IPS-20b (cell line): ENCODE measurements around the gene DDIT4.

Experiments
- H3K27ac ChIP-seq: one replicate; pipeline ENCODE4 v1.5.1; 2013; ENCODE audit warnings: low read length
- H3K27me3 ChIP-seq: 2 replicates; pipeline ENCODE4 v1.6.1; 2013; ENCODE audit warnings: mild to moderate bottlenecking, low read length, inconsistent platforms; ENCODE audit not compliant: insufficient read depth
- H3K36me3 ChIP-seq: 2 replicates; pipeline ENCODE4 v1.6.1; 2013; ENCODE audit warnings: low read depth, mild to moderate bottlenecking, inconsistent platforms, low read length, moderate library complexity; ENCODE audit not compliant: insufficient read depth
- H3K4me1 ChIP-seq: 2 replicates; pipeline ENCODE4 v1.6.1; 2013; ENCODE audit warnings: mild to moderate bottlenecking, control low read depth, inconsistent platforms, low read length, moderate library complexity; ENCODE audit not compliant: insufficient read depth
- H3K4me3 ChIP-seq: 2 replicates; pipeline ENCODE4 v1.5.1; 2013; ENCODE audit warnings: mild to moderate bottlenecking, low read length, inconsistent platforms
- H3K9ac ChIP-seq: 2 replicates; pipeline ENCODE4 v1.6.1; 2013; ENCODE audit warnings: low read depth, mild to moderate bottlenecking, inconsistent platforms, low read length, moderate library complexity
- H3K9me3 ChIP-seq: 2 replicates; pipeline ENCODE4 v1.6.1; 2013; ENCODE audit warnings: mild to moderate bottlenecking, low read depth, low read length, inconsistent platforms; ENCODE audit not compliant: insufficient read depth

DDIT4 gene

GRCh38 chr10:72308320-72308987, 34.7 kb downstream of the DDIT4 start:
- no peaks in the 10 kb centered on the region for H3K36me3 ChIP-seq
- H3K27me3 ChIP-seq, result no peaks in the 10 kb centered on the region
- no peak overlapping the region for H3K9ac ChIP-seq
- H3K9me3 ChIP-seq, result no peaks in the 10 kb centered on the region
- H3K4me3 ChIP-seq, result no peak overlapping the region
- no peak overlapping the region for H3K27ac ChIP-seq
- peaks cover 6% of the 10 kb centered on the region; the same call in 1 of the 2 replicates for H3K4me1 ChIP-seq

GRCh38 chr10:72309290-72310240, 35.8 kb downstream of the DDIT4 start:
- Histone ChIP-seq H3K9ac (no peak overlapping the region), H3K9me3 (no peaks in the 10 kb centered on the region), H3K36me3 (no peaks in the 10 kb centered on the region), H3K27me3 (no peaks in the 10 kb centered on the region), H3K27ac (no peak overlapping the region), H3K4me1 (peaks cover 6% of the 10 kb centered on the region; the same call in 1 of the 2 replicates), H3K4me3 (no peak overlapping the region)

- H3K27me3 ChIP-seq, result no peaks in the 10 kb centered on the region
- H3K27ac ChIP-seq, result no peak overlapping the region
- no peak overlapping the region for H3K4me3 ChIP-seq
- H3K36me3 ChIP-seq, result no peaks in the 10 kb centered on the region
- peaks cover 10% of the 10 kb centered on the region; the same call in 1 of the 2 replicates for H3K4me1 ChIP-seq
- H3K9ac ChIP-seq, result no peak overlapping the region
- no peaks in the 10 kb centered on the region for H3K9me3 ChIP-seq
These were observed 36.5 kb downstream of the DDIT4 start for GRCh38 chr10:72310241-72310633.

GRCh38 chr10:72310636-72311035, 36.9 kb downstream of the DDIT4 start:
- Histone ChIP-seq H3K36me3 (no peaks in the 10 kb centered on the region), H3K4me3 (no peak overlapping the region), H3K4me1 (peaks cover 11% of the 10 kb centered on the region; the same call in 1 of the 2 replicates), H3K9ac (no peak overlapping the region), H3K27ac (no peak overlapping the region), H3K9me3 (no peaks in the 10 kb centered on the region), H3K27me3 (no peaks in the 10 kb centered on the region)

- H3K9me3 ChIP-seq, result no peaks in the 10 kb centered on the region
- no peak overlapping the region for H3K4me3 ChIP-seq
- H3K27ac ChIP-seq, result no peak overlapping the region
- no peak overlapping the region for H3K9ac ChIP-seq
- H3K27me3 ChIP-seq, result no peaks in the 10 kb centered on the region
- H3K36me3 ChIP-seq, result no peaks in the 10 kb centered on the region
- peaks cover 11% of the 10 kb centered on the region; the same call in 1 of the 2 replicates for H3K4me1 ChIP-seq
These were observed 37.9 kb downstream of the DDIT4 start for GRCh38 chr10:72311667-72312066.

- Histone ChIP-seq H3K9ac (no peak overlapping the region), H3K27ac (no peak overlapping the region)
These were observed 39.2 kb downstream of the DDIT4 start for GRCh38 chr10:72312865-72313391.

GRCh38 chr10:72314263-72314662, 40.5 kb downstream of the DDIT4 start:
- H3K9me3 ChIP-seq, result no peaks in the 10 kb centered on the region
- H3K36me3 ChIP-seq, result no peaks in the 10 kb centered on the region
- H3K27me3 ChIP-seq, result 0 out of 2 replicates have a peak, but pooled peaks cover 11% of the 10 kb centered on the region
- no peak overlapping the region for H3K27ac ChIP-seq
- peaks cover 18% of the 10 kb centered on the region; the same call in 1 of the 2 replicates for H3K4me1 ChIP-seq
- H3K4me3 ChIP-seq, result no peak overlapping the region
- no peak overlapping the region for H3K9ac ChIP-seq

More at GRCh38 chr10:72312865-72313391, 39.2 kb downstream of the DDIT4 start:
- Histone ChIP-seq H3K4me3 (no peak overlapping the region), H3K27me3 (no peaks in the 10 kb centered on the region), H3K4me1 (peaks cover 11% of the 10 kb centered on the region; the same call in 1 of the 2 replicates), H3K9me3 (no peaks in the 10 kb centered on the region), H3K36me3 (no peaks in the 10 kb centered on the region)

GRCh38 chr10:72315054-72315453, 41.3 kb downstream of the DDIT4 start:
- no peak overlapping the region for H3K4me3 ChIP-seq
- 0 out of 2 replicates have a peak, but pooled peaks cover 11% of the 10 kb centered on the region for H3K27me3 ChIP-seq
- no peaks in the 10 kb centered on the region for H3K9me3 ChIP-seq
- H3K4me1 ChIP-seq, result peaks cover 20% of the 10 kb centered on the region; the same call in 1 of the 2 replicates
- no peak overlapping the region for H3K27ac ChIP-seq
- no peak overlapping the region for H3K9ac ChIP-seq
- no peaks in the 10 kb centered on the region for H3K36me3 ChIP-seq

- Histone ChIP-seq H3K27me3 (0 out of 2 replicates have a peak, but pooled peaks cover 11% of the 10 kb centered on the region), H3K36me3 (no peaks in the 10 kb centered on the region), H3K4me3 (no peak overlapping the region), H3K27ac (no peak overlapping the region), H3K4me1 (peaks cover 21% of the 10 kb centered on the region; the same call in 1 of the 2 replicates), H3K9me3 (no peaks in the 10 kb centered on the region), H3K9ac (no peak overlapping the region)
These were observed 42.1 kb downstream of the DDIT4 start for GRCh38 chr10:72315611-72316385.

- H3K36me3 ChIP-seq, result no peaks in the 10 kb centered on the region
- 0 out of 2 replicates have a peak, but pooled peaks cover 11% of the 10 kb centered on the region for H3K27me3 ChIP-seq
- H3K4me3 ChIP-seq, result no peak overlapping the region
- no peak overlapping the region for H3K27ac ChIP-seq
- peaks cover 22% of the 10 kb centered on the region for H3K4me1 ChIP-seq
- no peaks in the 10 kb centered on the region for H3K9me3 ChIP-seq
- H3K9ac ChIP-seq, result no peak overlapping the region
These were observed 42.6 kb downstream of the DDIT4 start for GRCh38 chr10:72316386-72316700.
